Neural cell (in vitro differentiated cells): ENCODE measurements around the gene GABRG3.

Experiments
- CTCF ChIP-seq: fragments of 450-650 bp; IDR thresholded peaks from 2 replicates; pipeline ENCODE4 v1.5.1; 2014; ENCODE audit warnings: antibody characterized with exemption, mild to moderate bottlenecking, moderate library complexity; ENCODE audit not compliant: poor library complexity, severe bottlenecking
- EZH2 ChIP-seq: fragments of 200-600, 300-800 bp; shearing (Covaris generic), sonication (generic); IDR thresholded peaks from 2 replicates; pipeline ENCODE4 v1.6.1; 2014; ENCODE audit warnings: antibody characterized with exemption, low read length, borderline replicate concordance, mild to moderate bottlenecking; ENCODE audit not compliant: insufficient read depth, poor library complexity, severe bottlenecking
- RAD21 ChIP-seq: fragments of 450-650 bp; conservative IDR thresholded peaks from 2 replicates; pipeline ENCODE4 v1.6.1; 2014; ENCODE audit warnings: antibody characterized with exemption, mild to moderate bottlenecking, moderate library complexity
- REST ChIP-seq: IDR thresholded peaks from 2 replicates; pipeline ENCODE4 v1.6.1; 2012; ENCODE audit warnings: borderline replicate concordance
- SMC3 ChIP-seq: fragments of 450-650 bp; conservative IDR thresholded peaks from 2 replicates; pipeline ENCODE4 v1.6.1; 2014; ENCODE audit warnings: antibody characterized with exemption, mild to moderate bottlenecking, moderate library complexity; ENCODE audit not compliant: poor library complexity

- TF ChIP-seq EZH2 = no peak
- TF ChIP-seq CTCF = no peak
- no peak for TF ChIP-seq REST
- no peak for TF ChIP-seq SMC3
- TF ChIP-seq RAD21 = no peak
Measured at GRCh38 chr15:27201425-27201824, 230.4 kb downstream of the GABRG3 start.
